HCT116 (cell line): ENCODE results near the gene BEX5. TPM values are rescaled to one million over a fixed set of nuclear protein-coding genes. Genes with fewer than 3 reads are reported as not detected.

Experiments
- REST ChIP-seq: IDR thresholded peaks from 2 replicates; pipeline ENCODE4 v1.6.1; 2012; ENCODE audit warnings: low read depth
- total RNA-seq: library from RNA; stranded (reverse); gene quantifications from one replicate; pipeline ENCODE4 v1.2.1, GENCODE V29; 2021; ENCODE audit not compliant: unreplicated experiment

The BEX5 gene
- total RNA-seq, 1 experiment from 2014 or later = not detected

- TF ChIP-seq REST = no peak
Measured at GRCh38 chrX:102113367-102113766, 42.4 kb downstream of the BEX5 start (continued).

Other genes with a start within 250 kb of the BEX5 start
- 0.69 TPM for gene ZMAT1, start 223.9 kb downstream of the BEX5 start, total RNA-seq
- gene TCEAL2, start 30.3 kb downstream of the BEX5 start, total RNA-seq = not detected
- not detected for gene TCEAL6, start 13.5 kb downstream of the BEX5 start, total RNA-seq
- gene TCP11X1, start 59.3 kb upstream of the BEX5 start, total RNA-seq = not detected
- not detected for gene NXF2, start 91.2 kb upstream of the BEX5 start, total RNA-seq